Cardiac muscle cell (in vitro differentiated cells and primary cell): ENCODE measurements around the gene CCL18. TPM values are rescaled to one million over a fixed set of nuclear protein-coding genes. Genes with fewer than 3 reads are reported as not detected.
"Not testable (repeated sequence)": the region's sequence is repeated elsewhere in the genome, so short reads cannot be mapped to it uniquely, and the experiment has no call there.

Experiments used
- DNase-seq, 2 donors: peaks; one replicate each; pipeline versions ENCODE4 v3.0.0 to v3.0.0-alpha.2; 2010 to 2017; ENCODE audit warnings: low read depth in 1 of 2, low spot score in 1 of 2
- H3K27ac ChIP-seq: fragments of 200-600 bp; sonication (generic); 2 replicates; pipeline ENCODE4 v1.5.1; 2016
- H3K27me3 ChIP-seq: fragments of 200-600 bp; sonication (generic); 2 replicates; pipeline ENCODE4 v1.6.0; 2016; ENCODE audit warnings: control low read depth
- H3K36me3 ChIP-seq: fragments of 200-600 bp; sonication (generic); 2 replicates; pipeline ENCODE4 v1.5.1; 2016; ENCODE audit warnings: control low read depth
- H3K4me1 ChIP-seq: fragments of 200-600 bp; sonication (generic); 2 replicates; pipeline ENCODE4 v1.8.1; 2017; ENCODE audit warnings: low read depth, mild to moderate bottlenecking, mixed run types
- H3K4me3 ChIP-seq: fragments of 200-600 bp; sonication (generic); 2 replicates; pipeline ENCODE4 v1.5.1; 2016; ENCODE audit warnings: mild to moderate bottlenecking
- H3K9me3 ChIP-seq: fragments of 200-600 bp; sonication (generic); 2 replicates; pipeline ENCODE4 v1.5.1; 2017; ENCODE audit warnings: low read depth, mild to moderate bottlenecking, control low read depth
- CTCF ChIP-seq: IDR thresholded peaks from 2 replicates; pipeline ENCODE4 v1.5.1; 2012; ENCODE audit warnings: low read depth, mild to moderate bottlenecking, low read length
- polyA plus RNA-seq: library from polyadenylated mRNA; unstranded; fragments of >200 nt; fragmentation: Nextera tagmentation; extraction: Ambion mirVana; gene quantifications from 2 replicates; pipeline ENCODE4 v1.2.1, GENCODE V29; 2016
- total RNA-seq: library from RNA; depleted of rRNA; stranded (reverse); fragments of >200 nt; gene quantifications from 2 replicates; pipeline ENCODE4 v1.2.3, GENCODE V29; 2016

Gene CCL18
- total and polyA plus RNA-seq, 2 experiments from 2014 or later = not detected

GRCh38 chr17:36104246-36104645 lies 40.2 kb downstream of the CCL18 start:
- DNase-seq, H3K27me3 ChIP-seq, H3K36me3 ChIP-seq, H3K4me3 ChIP-seq, H3K9me3 ChIP-seq, H3K4me1 ChIP-seq, H3K27ac ChIP-seq: not testable (repeated sequence)

GRCh38 chr17:36104701-36105181 lies 40.7 kb downstream of the CCL18 start:
- TF ChIP-seq CTCF = no peak
- Histone ChIP-seq H3K4me3 (no peak overlapping the region), H3K9me3 (no peaks in the 10 kb centered on the region), H3K4me1 (no peaks in the 10 kb centered on the region), H3K27ac (no peak overlapping the region), H3K27me3 (no peaks in the 10 kb centered on the region), H3K36me3 (no peaks in the 10 kb centered on the region)
- no peak for DNase-seq

- TF ChIP-seq CTCF = no peak
- no peaks in the 10 kb centered on the region for H3K4me1 ChIP-seq
- H3K4me3 ChIP-seq = no peak overlapping the region
- DNase-seq = no peak
- H3K9me3 ChIP-seq = no peaks in the 10 kb centered on the region
- no peaks in the 10 kb centered on the region for H3K27me3 ChIP-seq
- no peaks in the 10 kb centered on the region for H3K36me3 ChIP-seq
- no peak overlapping the region for H3K27ac ChIP-seq
Observed at GRCh38 chr17:36105781-36106492, 41.9 kb downstream of the CCL18 start.

- H3K27me3 ChIP-seq = no peaks in the 10 kb centered on the region
- DNase-seq = no peak
- no peak overlapping the region for H3K4me3 ChIP-seq
- H3K9me3 ChIP-seq = no peaks in the 10 kb centered on the region
- no peaks in the 10 kb centered on the region for H3K36me3 ChIP-seq
- TF ChIP-seq CTCF = no peak
- no peak overlapping the region for H3K27ac ChIP-seq
- H3K4me1 ChIP-seq = no peaks in the 10 kb centered on the region
Observed at GRCh38 chr17:36106493-36106835, 42.4 kb downstream of the CCL18 start.

- Histone ChIP-seq H3K4me3 (no peak overlapping the region), H3K27ac (no peak overlapping the region), H3K27me3 (no peaks in the 10 kb centered on the region), H3K9me3 (no peaks in the 10 kb centered on the region), H3K36me3 (no peaks in the 10 kb centered on the region), H3K4me1 (no peaks in the 10 kb centered on the region)
- TF ChIP-seq CTCF = no peak
- DNase-seq = no peak
Observed at GRCh38 chr17:36107660-36108059, 43.6 kb downstream of the CCL18 start.

- not testable (repeated sequence) for H3K4me1 ChIP-seq, H3K36me3 ChIP-seq, H3K9me3 ChIP-seq, DNase-seq, H3K27me3 ChIP-seq, H3K27ac ChIP-seq, H3K4me3 ChIP-seq
Observed at GRCh38 chr17:36108265-36108664, 44.2 kb downstream of the CCL18 start.
